Osteocyte (in vitro differentiated cells): ENCODE data around the gene POLA1. TPM values are rescaled to one million over a fixed set of nuclear protein-coding genes. Genes with fewer than 3 reads are reported as not detected.
A peak's percentile ranks its signal among the peaks of the same experiment; 100 is the strongest.

ENCODE experiments used
- DNase-seq: peaks from one replicate; pipeline ENCODE4 v3.0.0; 2021; ENCODE audit warnings: mixed read lengths; ENCODE audit not compliant: unreplicated experiment; ENCODE audit errors: extremely low spot score
- H3K27ac Mint-ChIP-seq: one replicate; pipeline ENCODE4 v1.8.0; 2021; ENCODE audit warnings: mild to moderate bottlenecking, mixed read lengths; ENCODE audit not compliant: unreplicated experiment
- H3K27me3 Mint-ChIP-seq: one replicate; pipeline ENCODE4 v1.8.0; 2021; ENCODE audit warnings: mixed read lengths; ENCODE audit not compliant: unreplicated experiment
- H3K36me3 Mint-ChIP-seq: one replicate; pipeline ENCODE4 v1.8.0; 2021; ENCODE audit warnings: mixed read lengths; ENCODE audit not compliant: unreplicated experiment
- H3K4me1 Mint-ChIP-seq: one replicate; pipeline ENCODE4 v1.8.0; 2021; ENCODE audit warnings: mixed read lengths; ENCODE audit not compliant: unreplicated experiment
- H3K4me3 Mint-ChIP-seq: one replicate; pipeline ENCODE4 v1.8.0; 2021; ENCODE audit warnings: mild to moderate bottlenecking, moderate library complexity, mixed read lengths; ENCODE audit not compliant: unreplicated experiment
- H3K9me3 Mint-ChIP-seq: one replicate; pipeline ENCODE4 v1.8.0; 2021; ENCODE audit warnings: mixed read lengths; ENCODE audit not compliant: unreplicated experiment
- total RNA-seq: library from RNA; stranded (reverse); gene quantifications from 2 replicates; pipeline ENCODE4 v1.2.1, GENCODE V29; 2021
- TF ChIP-seq, protein P1 (sequence below): fragments of 200-600 bp; sonication (generic); IDR thresholded peaks from 2 replicates; pipeline ENCODE4 v1.5.0; 2021; ENCODE audit warnings: antibody characterized with exemption, mild to moderate bottlenecking, moderate library complexity

The POLA1 gene
- total RNA-seq, 1 donor from 2014 or later = 17.3 TPM

DNA sequence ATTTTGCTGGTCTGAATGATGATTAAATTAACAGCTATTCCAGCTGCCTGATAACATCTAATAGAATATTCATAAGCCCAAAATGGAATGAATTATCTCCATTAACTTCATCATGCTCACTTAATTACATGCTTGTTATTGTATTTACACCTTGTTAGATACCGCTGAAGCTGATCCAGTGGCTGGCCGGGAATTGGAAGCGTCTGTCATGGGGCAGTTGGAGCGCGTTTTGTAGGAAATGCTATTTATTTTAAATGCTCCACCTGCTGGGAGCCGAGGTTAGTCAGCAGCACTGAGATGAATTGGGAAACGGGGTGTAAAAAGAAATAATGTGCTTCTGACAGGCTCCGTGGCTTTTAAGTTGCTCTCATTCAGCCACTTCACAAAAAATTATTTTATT is 296.8 kb downstream of the POLA1 start:
- peaks cover 3% of the 10 kb centered on the region for H3K36me3 Mint-ChIP-seq
- no peak overlapping the region for H3K27ac Mint-ChIP-seq
- H3K4me1 Mint-ChIP-seq = peaks cover 5% of the 10 kb centered on the region

DNA sequence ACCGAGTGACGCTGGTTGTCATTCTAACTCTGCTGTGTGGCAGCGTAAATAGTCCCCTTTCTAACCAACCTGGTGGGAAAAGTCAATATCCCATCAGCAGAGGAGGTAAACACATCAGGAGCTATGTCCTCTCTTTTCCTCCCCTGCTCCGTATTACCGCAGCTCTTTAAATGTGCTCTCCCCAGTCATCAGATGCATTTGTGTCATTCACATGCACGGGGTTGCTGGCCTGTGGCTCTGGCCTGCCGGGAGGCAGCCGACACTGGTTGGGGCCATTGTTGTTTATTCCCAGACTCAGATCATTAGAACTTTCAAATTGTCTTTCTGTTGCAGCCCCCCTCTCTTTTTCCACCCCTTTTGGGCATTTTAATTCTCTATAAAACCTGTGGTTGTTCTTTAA is 300.2 kb downstream of the POLA1 start:
- no peaks in the 10 kb centered on the region for H3K27me3 Mint-ChIP-seq
- H3K9me3 Mint-ChIP-seq = no peaks in the 10 kb centered on the region
- TF ChIP-seq, protein P1, sequence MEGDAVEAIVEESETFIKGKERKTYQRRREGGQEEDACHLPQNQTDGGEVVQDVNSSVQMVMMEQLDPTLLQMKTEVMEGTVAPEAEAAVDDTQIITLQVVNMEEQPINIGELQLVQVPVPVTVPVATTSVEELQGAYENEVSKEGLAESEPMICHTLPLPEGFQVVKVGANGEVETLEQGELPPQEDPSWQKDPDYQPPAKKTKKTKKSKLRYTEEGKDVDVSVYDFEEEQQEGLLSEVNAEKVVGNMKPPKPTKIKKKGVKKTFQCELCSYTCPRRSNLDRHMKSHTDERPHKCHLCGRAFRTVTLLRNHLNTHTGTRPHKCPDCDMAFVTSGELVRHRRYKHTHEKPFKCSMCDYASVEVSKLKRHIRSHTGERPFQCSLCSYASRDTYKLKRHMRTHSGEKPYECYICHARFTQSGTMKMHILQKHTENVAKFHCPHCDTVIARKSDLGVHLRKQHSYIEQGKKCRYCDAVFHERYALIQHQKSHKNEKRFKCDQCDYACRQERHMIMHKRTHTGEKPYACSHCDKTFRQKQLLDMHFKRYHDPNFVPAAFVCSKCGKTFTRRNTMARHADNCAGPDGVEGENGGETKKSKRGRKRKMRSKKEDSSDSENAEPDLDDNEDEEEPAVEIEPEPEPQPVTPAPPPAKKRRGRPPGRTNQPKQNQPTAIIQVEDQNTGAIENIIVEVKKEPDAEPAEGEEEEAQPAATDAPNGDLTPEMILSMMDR = no peak
- H3K4me1 Mint-ChIP-seq = no peaks in the 10 kb centered on the region
- peaks cover 1% of the 10 kb centered on the region for H3K36me3 Mint-ChIP-seq
- no peak overlapping the region for H3K27ac Mint-ChIP-seq
- H3K4me3 Mint-ChIP-seq = no peak overlapping the region
- no peak for DNase-seq

More for the DNA sequence above, 296.8 kb downstream of the POLA1 start:
- TF ChIP-seq, protein P1 = peak; percentile 20
- H3K27me3 Mint-ChIP-seq = no peaks in the 10 kb centered on the region
- no peaks in the 10 kb centered on the region for H3K9me3 Mint-ChIP-seq
- DNase-seq = no peak
- no peak overlapping the region for H3K4me3 Mint-ChIP-seq

DNA sequence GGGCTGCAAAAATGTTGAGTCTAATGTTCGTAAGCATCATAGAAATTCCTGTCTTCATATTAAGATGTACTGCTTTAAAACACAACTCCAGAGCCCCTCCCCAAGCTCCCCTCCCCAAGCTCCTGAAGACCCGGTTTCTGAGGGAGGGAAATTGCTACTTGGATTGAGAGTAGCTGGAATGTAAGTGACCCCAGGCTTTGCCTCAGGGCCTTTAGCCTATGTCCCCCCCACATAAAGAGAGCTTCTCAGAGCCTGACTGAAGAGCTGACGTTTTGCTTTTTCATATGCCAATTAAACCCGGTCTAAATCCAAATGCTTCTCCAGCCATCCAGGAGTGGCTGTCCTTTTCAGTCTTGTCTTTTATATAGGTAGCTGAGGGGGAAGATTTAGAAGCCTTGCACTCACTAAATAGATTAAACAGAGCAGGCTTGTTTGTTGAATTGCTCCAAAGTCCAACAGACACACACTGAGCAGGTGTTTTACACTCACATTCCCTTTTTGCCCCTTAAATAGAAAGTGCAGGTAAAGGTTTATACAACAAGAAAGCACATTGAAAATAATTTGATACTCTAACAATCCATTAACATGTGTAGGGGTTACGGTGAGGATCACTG is 302.5 kb downstream of the POLA1 start:
- peaks cover under 1% of the 10 kb centered on the region for H3K27me3 Mint-ChIP-seq
- TF ChIP-seq, protein P1 = no peak
- no peaks in the 10 kb centered on the region for H3K4me1 Mint-ChIP-seq
- no peak for DNase-seq
- H3K9me3 Mint-ChIP-seq = no peaks in the 10 kb centered on the region
- H3K36me3 Mint-ChIP-seq = peaks cover 4% of the 10 kb centered on the region
- no peak overlapping the region for H3K4me3 Mint-ChIP-seq
- H3K27ac Mint-ChIP-seq = no peak overlapping the region

DNA sequence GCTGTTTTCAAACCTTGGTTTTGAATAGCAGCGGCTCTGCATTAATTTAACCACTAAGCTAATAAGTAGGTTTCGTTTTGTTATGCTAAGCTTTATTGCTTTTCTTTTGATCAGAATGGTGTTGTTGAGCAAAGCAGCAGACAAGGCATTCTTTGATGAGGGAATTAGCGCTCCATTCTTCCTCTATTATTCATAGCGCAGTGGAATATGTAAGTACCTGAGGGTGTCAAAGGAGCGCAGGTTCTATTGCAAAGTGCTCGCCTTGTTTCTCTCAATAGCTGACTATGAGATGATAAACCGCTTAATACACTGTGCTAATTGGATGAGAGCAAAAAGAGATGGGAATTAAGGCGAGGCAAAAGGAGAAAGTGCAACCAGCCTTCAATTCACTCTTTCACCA is 305.8 kb downstream of the POLA1 start:
- TF ChIP-seq, protein P1 = no peak
- Mint-ChIP-seq H3K4me1 (peaks cover 16% of the 10 kb centered on the region), H3K36me3 (peaks cover 4% of the 10 kb centered on the region), H3K27me3 (peaks cover 27% of the 10 kb centered on the region), H3K27ac (no peak overlapping the region), H3K4me3 (no peak overlapping the region), H3K9me3 (no peaks in the 10 kb centered on the region)
- no peak for DNase-seq

DNA sequence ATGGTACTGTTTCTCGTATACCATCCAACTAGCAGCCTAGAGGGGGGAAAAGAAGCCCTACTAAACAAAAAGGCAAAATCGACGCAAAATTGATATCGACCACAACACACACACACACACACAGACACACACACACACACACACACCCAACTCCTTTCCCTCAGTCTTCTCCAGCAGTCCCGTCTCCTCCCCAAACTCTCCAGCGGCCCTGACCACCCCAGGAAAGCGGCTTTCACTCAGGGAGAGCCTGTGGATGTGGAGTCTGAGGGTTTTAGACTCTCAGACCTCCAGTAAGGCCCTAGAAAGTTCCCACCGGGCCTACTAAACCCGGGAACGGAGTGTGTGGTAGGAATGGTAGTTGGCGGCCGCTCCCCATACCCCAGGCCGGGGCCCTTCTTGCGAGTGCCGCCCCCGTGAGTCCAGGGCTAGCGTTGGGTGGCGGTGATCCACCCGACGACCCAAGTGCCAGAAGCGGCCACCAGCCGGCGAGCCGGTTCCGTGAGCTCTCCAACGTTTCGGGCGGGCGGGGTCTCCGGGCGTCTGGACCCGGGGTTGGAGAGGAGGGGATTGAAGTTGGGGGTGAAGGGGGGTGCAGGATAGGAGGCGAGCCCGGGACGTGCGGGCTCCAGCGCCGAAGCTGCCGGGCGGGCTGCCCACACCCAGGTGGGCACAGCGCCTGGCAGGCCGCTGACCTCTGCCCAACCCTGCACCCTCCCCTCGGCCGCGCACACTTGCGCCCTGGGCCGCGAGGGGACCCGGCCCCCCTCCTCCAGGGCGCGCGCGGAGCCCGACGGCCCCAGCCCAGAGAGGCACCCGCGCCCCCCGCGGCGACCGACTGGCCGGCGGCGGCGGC is 308.3 kb downstream of the POLA1 start:
- peaks cover 2% of the 10 kb centered on the region for H3K36me3 Mint-ChIP-seq
- TF ChIP-seq, protein P1 = no peak
- peak overlapping the region; percentile 35 for H3K4me3 Mint-ChIP-seq
- H3K4me1 Mint-ChIP-seq = peaks cover 28% of the 10 kb centered on the region
- no peaks in the 10 kb centered on the region for H3K9me3 Mint-ChIP-seq
- no peak overlapping the region for H3K27ac Mint-ChIP-seq
- DNase-seq = no peak
- H3K27me3 Mint-ChIP-seq = peaks cover 44% of the 10 kb centered on the region
